AG09309 (cell line): Measurements from ENCODE around the gene PKM.

Experiments used
- DNase-seq: peaks from one replicate; pipeline ENCODE4 v3.0.0-alpha.2; 2010; ENCODE audit warnings: low read depth
- H3K4me3 ChIP-seq: 2 replicates; pipeline ENCODE4 v1.5.1; 2011; ENCODE audit warnings: mild to moderate bottlenecking, low read depth, low read length, moderate library complexity; ENCODE audit not compliant: control insufficient read depth
- CTCF ChIP-seq: IDR thresholded peaks from 2 replicates; pipeline ENCODE4 v1.5.1; 2011; ENCODE audit warnings: mild to moderate bottlenecking, low read depth, low read length, inconsistent platforms; ENCODE audit not compliant: insufficient read depth, control insufficient read depth; ENCODE audit errors: missing control alignments

The PKM gene

GRCh38 chr15:72271895-72272212 lies 40.9 kb upstream of the PKM start:
- peak overlapping the region; percentile 66 for H3K4me3 ChIP-seq
- no peak for DNase-seq
- TF ChIP-seq CTCF: no peak

- DNase-seq: no peak
- no peak overlapping the region; the same call in 1 of the 2 replicates for H3K4me3 ChIP-seq
- no peak for TF ChIP-seq CTCF
Observed at GRCh38 chr15:72271221-72271620, 40.2 kb upstream of the PKM start.

DNA sequence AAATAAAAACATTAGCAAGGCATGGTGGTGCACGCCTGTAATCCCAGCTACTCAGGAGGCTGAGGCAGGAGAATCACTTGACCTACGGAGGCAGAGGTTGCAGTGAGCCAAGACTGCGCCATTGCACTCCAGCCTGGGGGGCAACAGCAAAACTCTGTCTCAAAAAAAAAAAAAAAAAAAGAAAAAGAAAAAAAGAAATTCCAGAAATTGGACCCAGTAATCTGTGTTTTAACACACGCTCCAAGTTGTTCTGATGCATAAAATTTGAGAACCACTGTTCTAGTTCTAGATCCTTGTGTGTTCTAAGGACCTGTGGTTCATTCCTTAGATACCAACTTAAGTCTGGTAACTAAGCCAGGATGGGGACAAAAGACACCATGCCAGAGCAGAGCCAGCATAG lies 38.7 kb upstream of the PKM start:
- H3K4me3 ChIP-seq: no peak overlapping the region
- no peak for TF ChIP-seq CTCF
- no peak for DNase-seq

GRCh38 chr15:72265031-72265430 lies 34.0 kb upstream of the PKM start:
- DNase-seq: no peak
- H3K4me3 ChIP-seq: no peak overlapping the region
- TF ChIP-seq CTCF: no peak

DNA sequence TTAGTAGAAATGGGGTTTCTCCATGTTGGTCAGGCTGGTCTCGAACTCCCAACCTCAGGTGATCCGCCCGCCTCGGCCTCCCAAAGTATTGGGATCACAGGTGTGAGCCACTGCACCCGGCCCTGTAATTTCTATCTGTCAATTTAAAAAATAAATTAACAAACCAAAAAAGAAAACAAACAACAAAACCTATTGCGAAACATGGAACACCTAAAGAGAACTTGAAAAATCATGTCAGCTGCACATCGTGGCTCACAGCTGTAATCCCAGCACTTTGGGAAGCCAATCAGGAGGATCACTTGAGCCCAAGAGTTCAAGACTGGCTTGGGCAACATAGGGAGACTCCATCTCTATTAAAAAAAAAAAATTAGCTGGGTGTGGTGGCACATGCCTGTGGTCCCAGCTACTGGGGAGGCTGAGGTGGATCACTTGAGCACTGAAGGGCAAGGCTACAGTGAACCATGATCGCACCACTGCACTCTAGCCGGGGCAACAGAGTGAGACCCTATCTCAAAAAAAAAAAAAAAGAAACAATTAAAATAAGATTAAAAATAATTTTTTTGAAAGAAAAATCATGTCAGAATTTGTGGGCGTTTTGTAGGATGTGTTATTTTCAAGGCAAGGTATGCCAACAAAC lies 21.8 kb upstream of the PKM start:
- TF ChIP-seq CTCF: no peak
- no peak overlapping the region for H3K4me3 ChIP-seq
- DNase-seq: no peak

DNA sequence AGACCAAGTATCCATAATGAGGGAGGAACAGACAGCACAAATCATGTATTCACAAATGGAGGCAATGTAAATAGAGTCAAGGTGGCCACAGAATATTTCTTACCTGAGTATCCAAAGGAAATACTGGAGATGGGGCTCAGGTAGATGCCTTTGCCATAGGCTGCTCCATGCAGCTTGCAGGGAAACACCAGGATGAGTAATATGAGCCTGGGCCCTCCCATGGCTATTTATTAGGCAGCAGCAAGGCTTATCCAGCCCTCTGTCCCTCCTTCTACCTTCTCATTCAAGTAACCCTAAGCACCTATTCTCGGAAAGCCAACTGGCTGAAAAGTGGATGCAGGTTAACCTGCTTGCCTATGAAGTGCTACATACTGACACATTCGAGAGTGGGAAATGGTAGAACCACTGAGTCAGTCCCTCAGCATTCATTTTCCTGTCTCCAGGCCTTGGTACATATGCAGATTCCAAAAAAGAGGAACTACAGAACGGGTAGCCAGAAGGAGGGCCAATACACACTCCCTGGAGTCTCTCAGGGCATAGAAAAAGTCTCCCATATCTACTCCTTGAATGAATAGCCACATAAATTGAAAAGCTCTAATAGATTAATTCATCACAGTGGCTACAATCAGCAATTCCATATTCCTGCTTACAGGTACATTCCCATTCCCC lies 18.3 kb upstream of the PKM start:
- TF ChIP-seq CTCF: no peak
- no peak for DNase-seq
- no peak overlapping the region for H3K4me3 ChIP-seq

GRCh38 chr15:72248514-72248913 lies 17.5 kb upstream of the PKM start:
- DNase-seq: no peak
- no peak overlapping the region for H3K4me3 ChIP-seq
- TF ChIP-seq CTCF: no peak
